ENCODE data around the gene AJUBA.

DNA sequence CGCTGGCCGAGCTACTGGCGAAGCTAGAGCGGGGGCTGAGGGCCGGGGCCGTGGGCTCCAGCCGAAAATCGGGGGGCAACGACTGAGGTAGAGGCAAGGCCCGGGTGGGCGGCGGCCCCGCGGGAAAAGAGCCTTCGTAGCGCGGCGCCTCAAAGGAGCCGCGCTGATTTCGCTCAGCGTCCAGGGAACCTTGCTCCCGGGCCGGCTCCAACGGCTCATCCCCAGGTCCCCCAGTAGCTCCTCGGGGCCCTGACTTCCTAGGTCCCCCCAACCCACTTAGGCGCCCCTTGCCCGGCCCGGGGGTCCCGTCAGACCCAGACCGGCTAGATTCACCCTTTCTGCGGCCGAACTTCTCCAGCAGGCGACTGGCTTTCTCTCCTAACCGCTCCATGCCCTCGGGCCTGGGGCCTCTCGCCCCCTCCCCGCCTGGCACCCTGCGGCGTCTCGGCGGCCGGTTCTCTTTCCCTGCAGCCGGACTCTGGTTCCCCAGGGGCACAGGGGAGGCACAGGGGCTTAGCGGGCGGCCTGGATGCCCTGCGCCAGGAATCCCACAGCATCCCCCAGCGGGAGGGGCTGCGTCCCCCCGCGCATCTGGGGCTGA lies 375 bp downstream of the AJUBA start:
- TF ChIP-seq, protein P1, sequence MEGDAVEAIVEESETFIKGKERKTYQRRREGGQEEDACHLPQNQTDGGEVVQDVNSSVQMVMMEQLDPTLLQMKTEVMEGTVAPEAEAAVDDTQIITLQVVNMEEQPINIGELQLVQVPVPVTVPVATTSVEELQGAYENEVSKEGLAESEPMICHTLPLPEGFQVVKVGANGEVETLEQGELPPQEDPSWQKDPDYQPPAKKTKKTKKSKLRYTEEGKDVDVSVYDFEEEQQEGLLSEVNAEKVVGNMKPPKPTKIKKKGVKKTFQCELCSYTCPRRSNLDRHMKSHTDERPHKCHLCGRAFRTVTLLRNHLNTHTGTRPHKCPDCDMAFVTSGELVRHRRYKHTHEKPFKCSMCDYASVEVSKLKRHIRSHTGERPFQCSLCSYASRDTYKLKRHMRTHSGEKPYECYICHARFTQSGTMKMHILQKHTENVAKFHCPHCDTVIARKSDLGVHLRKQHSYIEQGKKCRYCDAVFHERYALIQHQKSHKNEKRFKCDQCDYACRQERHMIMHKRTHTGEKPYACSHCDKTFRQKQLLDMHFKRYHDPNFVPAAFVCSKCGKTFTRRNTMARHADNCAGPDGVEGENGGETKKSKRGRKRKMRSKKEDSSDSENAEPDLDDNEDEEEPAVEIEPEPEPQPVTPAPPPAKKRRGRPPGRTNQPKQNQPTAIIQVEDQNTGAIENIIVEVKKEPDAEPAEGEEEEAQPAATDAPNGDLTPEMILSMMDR (IDR thresholded peaks at IDR 0.05): peak in 1 of 4 experiments; percentile 17
- TF ChIP-seq EP300 (IDR thresholded peaks at IDR 0.05): no peak
